Effector memory CD8-positive, alpha-beta T cell (primary cell): ENCODE data around the gene GRID2IP.
"Not testable (repeated sequence)": the region's sequence is repeated elsewhere in the genome, so short reads cannot be mapped to it uniquely, and the experiment has no call there.

Experiments
- ATAC-seq: fragments of 150-1000 bp; cut with Tn5 transposase; replicated peaks from 2 replicates; pipeline ENCODE4 v1.10.0; 2021; ENCODE audit warnings: mild to moderate bottlenecking, moderate library complexity
- DNase-seq, 3 experiments: peaks; one replicate each; pipeline ENCODE4 v3.0.0; 2021
- H3K27ac Mint-ChIP-seq, 2 donors: one replicate each; pipeline ENCODE4 v1.8.0; 2022; ENCODE audit warnings: mild to moderate bottlenecking in 2 of 2, mixed read lengths in 2 of 2, moderate library complexity in 2 of 2
- H3K27me3 Mint-ChIP-seq, 2 donors: one replicate each; pipeline ENCODE4 v1.8.0; 2022; ENCODE audit warnings: mixed read lengths in 2 of 2
- H3K36me3 Mint-ChIP-seq: one replicate; pipeline ENCODE4 v1.8.0; 2022; ENCODE audit warnings: mild to moderate bottlenecking, moderate library complexity, mixed read lengths; ENCODE audit not compliant: insufficient read depth
- H3K4me1 Mint-ChIP-seq, 2 donors: one replicate each; pipeline ENCODE4 v1.8.0; 2022; ENCODE audit warnings: low read depth in 2 of 2, mixed read lengths in 2 of 2
- H3K4me3 Mint-ChIP-seq, 2 donors: one replicate each; pipeline ENCODE4 v1.8.0; 2022; ENCODE audit warnings: mild to moderate bottlenecking in 2 of 2, mixed read lengths in 2 of 2, moderate library complexity in 2 of 2
- H3K9me3 Mint-ChIP-seq, 2 donors: one replicate each; pipeline ENCODE4 v1.8.0; 2022; ENCODE audit warnings: mixed read lengths in 2 of 2

Gene GRID2IP

DNA sequence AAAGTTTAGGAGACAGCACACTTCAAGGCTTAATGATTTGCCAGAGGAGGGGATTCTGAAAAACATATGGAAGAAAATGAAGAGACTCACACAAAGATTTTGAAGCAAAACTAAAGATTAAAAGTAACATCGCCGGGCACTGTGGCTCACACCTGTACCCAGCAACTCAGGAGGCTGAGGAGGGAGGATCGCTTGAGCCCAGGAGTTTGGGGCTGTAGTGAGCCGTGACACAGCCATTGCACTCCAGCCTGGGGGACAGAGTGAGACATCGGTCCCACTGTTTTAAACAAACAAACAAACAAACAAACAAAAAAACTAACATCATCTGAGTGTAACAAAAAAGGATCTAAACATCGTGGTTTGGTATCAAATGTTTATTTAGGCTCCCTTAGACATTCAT, 69.8 kb downstream of the GRID2IP start:
- Mint-ChIP-seq H3K36me3 (peaks cover 20% of the 10 kb centered on the region), H3K27ac (no peak overlapping the region), H3K4me1 (peaks cover 47 to 64% of the 10 kb centered on the region in 2 donors), H3K27me3 (no peaks in the 10 kb centered on the region), H3K4me3 (peak overlapping the region; percentile 30 to 92), H3K9me3 (no peaks in the 10 kb centered on the region)
- ATAC-seq, result no peak
- no peak for DNase-seq

DNA sequence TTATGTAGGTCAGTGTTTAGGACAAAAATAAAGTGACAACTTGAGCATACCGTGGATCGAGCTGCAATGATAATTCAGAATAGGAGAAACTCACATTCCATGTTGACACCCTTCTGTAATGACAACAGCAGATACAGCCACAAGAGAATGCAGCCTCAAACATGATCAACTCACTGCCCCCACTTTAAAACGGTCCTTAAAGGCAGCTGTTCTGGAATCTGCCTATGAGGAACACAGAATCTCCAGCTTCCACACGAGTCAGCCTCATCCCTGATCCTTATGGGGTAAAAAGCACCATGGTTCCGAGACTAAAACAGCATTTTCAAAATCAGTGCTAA, 71.0 kb downstream of the GRID2IP start:
- Mint-ChIP-seq H3K27ac (peak overlapping the region in 1 of 2 donors; percentile 93), H3K4me3 (peak overlapping the region; percentile 14 to 92), H3K4me1 (peaks cover 53 to 73% of the 10 kb centered on the region in 2 donors), H3K9me3 (no peaks in the 10 kb centered on the region), H3K27me3 (no peaks in the 10 kb centered on the region), H3K36me3 (peaks cover 17% of the 10 kb centered on the region)
- ATAC-seq (no peak), DNase-seq (no peak)

DNA sequence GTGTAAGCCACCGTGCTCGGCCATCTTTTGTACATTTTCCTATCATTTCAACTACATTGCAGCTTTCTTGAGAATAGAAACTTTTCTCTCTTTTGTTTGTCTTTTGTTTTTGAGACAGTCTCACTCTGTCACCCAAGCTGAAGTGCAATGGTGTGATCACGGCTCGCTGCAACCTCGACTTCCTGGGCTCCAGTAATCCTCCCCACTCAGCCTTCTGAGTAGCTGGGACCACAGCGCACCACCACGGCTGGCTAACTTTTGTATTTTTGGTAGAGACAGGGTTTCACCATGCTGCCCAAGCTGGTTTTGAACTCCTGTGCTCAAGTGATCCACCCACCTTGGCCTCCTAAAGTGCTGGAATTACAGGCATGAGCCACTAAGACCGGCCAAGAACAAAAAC, 72.2 kb downstream of the GRID2IP start:
- Mint-ChIP-seq H3K4me3 (peak overlapping the region; percentile 50 to 69), H3K36me3 (peaks cover 20% of the 10 kb centered on the region), H3K27ac (peak overlapping the region; percentile 83 to 93), H3K9me3 (no peaks in the 10 kb centered on the region), H3K27me3 (no peaks in the 10 kb centered on the region), H3K4me1 (peaks cover 60 to 76% of the 10 kb centered on the region in 2 donors)
- peak in 1 of 3 experiments; percentile 29 for DNase-seq
- no peak for ATAC-seq

DNA sequence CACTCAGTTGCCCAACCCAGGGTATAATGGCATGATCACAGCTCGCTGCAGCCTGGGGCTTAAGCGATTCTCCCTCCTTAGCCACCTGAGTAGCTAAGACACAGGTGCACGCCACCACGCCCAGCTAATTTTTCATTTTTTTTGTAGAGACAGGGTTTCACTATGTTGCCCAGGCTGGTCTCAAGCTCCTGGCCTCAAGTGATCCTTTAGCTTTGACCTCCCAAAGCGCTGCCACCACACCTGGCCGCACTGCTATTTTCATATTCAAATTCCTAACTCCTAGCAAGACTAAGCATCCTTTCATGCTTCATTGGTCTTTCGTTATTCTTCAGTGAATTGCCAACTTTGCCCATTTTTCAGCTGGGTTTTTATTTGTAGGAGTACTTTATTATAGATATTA, 73.1 kb downstream of the GRID2IP start:
- no peaks in the 10 kb centered on the region for H3K27me3 Mint-ChIP-seq
- H3K27ac Mint-ChIP-seq, result peak overlapping the region in 1 of 2 donors; percentile 93
- H3K4me3 Mint-ChIP-seq, result peak overlapping the region in 1 of 2 donors; percentile 69
- peaks cover 22% of the 10 kb centered on the region for H3K36me3 Mint-ChIP-seq
- H3K9me3 Mint-ChIP-seq, result no peaks in the 10 kb centered on the region
- DNase-seq (no peak), ATAC-seq (no peak)
- H3K4me1 Mint-ChIP-seq, result peaks cover 61 to 78% of the 10 kb centered on the region in 2 donors

DNA sequence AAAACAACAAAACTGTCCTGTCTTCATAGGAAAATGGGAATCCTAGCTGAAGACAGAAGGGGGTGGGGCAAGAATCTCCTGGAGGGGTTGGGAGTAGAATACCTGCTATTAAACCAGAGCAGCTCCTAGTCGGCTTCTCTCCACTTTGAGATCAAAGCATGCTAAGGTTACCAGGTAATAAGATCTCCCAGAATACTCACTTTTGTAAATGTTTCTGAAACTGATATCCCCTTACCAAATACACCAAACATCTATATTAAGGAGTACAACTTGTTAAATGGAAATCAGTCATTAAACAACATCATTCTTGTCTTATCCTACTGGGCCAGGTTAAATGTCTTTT, 74.0 kb downstream of the GRID2IP start:
- peak overlapping the region in 1 of 2 donors; percentile 82 for H3K27ac Mint-ChIP-seq
- H3K9me3 Mint-ChIP-seq, result no peaks in the 10 kb centered on the region
- peak overlapping the region in 1 of 2 donors; percentile 8 for H3K4me3 Mint-ChIP-seq
- no peak for DNase-seq
- H3K27me3 Mint-ChIP-seq, result no peaks in the 10 kb centered on the region
- peaks cover 24% of the 10 kb centered on the region for H3K36me3 Mint-ChIP-seq
- no peak for ATAC-seq
- peaks cover 57 to 71% of the 10 kb centered on the region in 2 donors for H3K4me1 Mint-ChIP-seq

DNA sequence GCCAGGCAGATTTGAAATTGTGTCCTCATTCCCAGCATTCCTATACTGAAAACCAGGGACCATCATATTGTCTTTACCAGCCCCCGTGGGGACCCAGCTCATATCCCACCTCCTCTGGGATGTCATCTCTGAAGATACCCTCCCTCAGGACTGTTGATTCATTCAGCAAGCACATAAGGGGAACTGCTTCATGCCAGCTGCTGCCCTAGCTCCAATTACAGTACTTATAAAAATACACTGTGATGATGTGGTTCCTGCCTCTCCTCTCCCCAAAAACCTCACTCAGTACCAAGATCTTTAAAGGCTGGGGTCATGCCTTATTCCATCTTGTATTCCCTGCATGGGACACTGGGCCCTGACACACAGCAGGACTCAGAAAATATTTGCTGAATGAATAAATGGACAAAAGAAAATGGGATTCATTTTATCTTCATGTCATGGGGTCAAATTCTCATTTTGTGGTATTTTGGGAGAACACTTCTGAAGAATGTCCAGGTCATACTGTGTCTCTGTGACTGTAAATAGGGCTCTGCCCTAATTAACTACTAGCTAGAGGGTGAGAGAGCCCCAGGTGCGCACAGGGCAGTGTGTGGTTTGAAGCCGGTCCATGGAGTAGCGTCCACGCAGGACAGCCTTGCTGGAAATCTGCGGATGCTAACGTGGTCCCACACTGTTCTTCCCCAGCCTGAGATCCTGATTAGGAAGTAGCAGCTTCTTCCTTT, 74.5 kb downstream of the GRID2IP start:
- Mint-ChIP-seq H3K27ac (peak overlapping the region; percentile 35 to 82), H3K4me3 (no peak overlapping the region), H3K4me1 (peaks cover 55 to 70% of the 10 kb centered on the region in 2 donors), H3K36me3 (peaks cover 29% of the 10 kb centered on the region), H3K9me3 (no peaks in the 10 kb centered on the region), H3K27me3 (no peaks in the 10 kb centered on the region)
- DNase-seq (no peak), ATAC-seq (no peak)

DNA sequence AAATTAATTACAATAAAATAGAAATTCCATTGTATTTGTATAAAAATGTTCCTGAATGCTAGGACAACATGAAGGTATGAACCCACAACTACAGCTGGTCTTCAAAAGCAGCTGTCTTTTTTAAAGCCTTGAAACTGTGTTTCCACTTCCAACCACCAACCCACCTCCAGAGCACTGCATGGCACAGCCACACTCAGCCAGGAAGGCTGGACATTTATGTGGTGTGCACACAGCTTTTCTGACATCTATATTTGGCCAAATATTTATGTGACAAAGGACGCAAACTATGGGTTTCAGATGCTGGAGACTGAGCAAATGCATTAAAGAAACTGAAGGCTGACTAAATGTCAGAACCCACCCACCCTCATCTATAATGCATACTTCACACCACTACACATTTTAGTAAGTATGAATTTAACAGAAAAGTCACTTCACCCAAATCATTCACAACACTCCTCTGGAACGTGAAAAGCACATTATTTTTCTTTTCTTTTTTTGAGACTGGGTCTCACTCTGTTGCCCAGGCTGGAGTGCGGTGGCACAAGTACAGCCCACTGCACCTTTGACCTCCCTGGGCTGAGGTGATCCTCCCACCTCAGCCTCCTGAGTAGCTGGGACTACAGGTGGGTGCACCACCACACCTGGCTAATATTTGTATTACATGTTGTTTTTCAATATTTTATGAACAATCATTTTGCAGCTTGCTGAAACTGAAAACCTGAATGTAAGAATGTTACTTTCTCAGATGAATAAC, 75.7 kb downstream of the GRID2IP start:
- Mint-ChIP-seq H3K4me1 (peaks cover 44 to 58% of the 10 kb centered on the region in 2 donors), H3K27ac (peak overlapping the region; percentile 35 to 57), H3K27me3 (no peaks in the 10 kb centered on the region), H3K36me3 (peaks cover 27% of the 10 kb centered on the region), H3K4me3 (no peak overlapping the region), H3K9me3 (no peaks in the 10 kb centered on the region)
- DNase-seq (no peak), ATAC-seq (peak; percentile 45)

DNA sequence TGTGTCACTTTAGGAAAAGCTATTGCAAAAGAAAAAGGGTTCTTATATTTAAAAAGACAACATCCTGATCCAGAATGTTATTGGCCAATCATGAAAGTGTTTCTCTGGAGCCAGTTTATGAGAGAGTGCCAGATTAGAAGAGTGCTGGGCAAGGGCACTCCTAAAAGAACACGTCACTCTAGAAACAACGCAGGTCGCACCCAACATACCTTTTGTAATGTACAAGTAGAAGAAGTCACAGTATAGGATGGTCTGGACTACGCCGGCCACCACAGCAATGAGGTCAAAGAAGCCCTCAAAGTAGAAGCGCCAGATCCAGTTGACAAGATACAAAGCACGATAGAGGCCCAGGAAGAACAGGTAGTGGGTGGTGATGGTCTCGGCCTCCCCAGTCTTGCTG, 85.4 kb downstream of the GRID2IP start:
- H3K9me3 Mint-ChIP-seq, result no peaks in the 10 kb centered on the region
- no peaks in the 10 kb centered on the region for H3K27me3 Mint-ChIP-seq
- ATAC-seq, result no peak
- H3K27ac Mint-ChIP-seq, result peak overlapping the region in 1 of 2 donors; percentile 57
- H3K4me1 Mint-ChIP-seq, result no peaks in the 10 kb centered on the region
- no peak for DNase-seq
- no peak overlapping the region for H3K4me3 Mint-ChIP-seq
- H3K36me3 Mint-ChIP-seq, result peaks cover 75% of the 10 kb centered on the region

DNA sequence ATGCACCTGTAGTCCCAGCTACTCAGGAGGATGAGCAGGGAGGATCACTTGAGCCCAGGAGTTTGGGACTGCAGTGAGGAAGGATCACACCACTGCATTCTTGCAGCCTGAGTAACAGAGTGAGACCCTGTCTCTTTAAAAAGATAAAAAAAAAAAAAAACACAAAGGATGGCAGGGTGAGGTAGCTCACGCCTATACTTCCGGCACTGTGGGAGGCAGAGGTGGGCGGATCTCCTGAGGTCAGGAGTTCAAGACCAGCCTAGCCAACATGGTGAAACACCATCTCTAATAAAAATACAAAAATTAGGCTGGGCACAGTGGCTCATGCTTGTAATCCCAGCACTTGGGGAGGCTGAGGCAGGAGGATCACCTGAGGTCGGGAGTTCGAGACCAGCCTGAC, 87.7 kb downstream of the GRID2IP start:
- DNase-seq, H3K9me3 Mint-ChIP-seq, H3K4me1 Mint-ChIP-seq, H3K4me3 Mint-ChIP-seq, H3K27me3 Mint-ChIP-seq, ATAC-seq: not testable (repeated sequence)
- Mint-ChIP-seq H3K36me3 (peaks cover 54% of the 10 kb centered on the region), H3K27ac (peak overlapping the region in 1 of 2 donors; percentile 44)

DNA sequence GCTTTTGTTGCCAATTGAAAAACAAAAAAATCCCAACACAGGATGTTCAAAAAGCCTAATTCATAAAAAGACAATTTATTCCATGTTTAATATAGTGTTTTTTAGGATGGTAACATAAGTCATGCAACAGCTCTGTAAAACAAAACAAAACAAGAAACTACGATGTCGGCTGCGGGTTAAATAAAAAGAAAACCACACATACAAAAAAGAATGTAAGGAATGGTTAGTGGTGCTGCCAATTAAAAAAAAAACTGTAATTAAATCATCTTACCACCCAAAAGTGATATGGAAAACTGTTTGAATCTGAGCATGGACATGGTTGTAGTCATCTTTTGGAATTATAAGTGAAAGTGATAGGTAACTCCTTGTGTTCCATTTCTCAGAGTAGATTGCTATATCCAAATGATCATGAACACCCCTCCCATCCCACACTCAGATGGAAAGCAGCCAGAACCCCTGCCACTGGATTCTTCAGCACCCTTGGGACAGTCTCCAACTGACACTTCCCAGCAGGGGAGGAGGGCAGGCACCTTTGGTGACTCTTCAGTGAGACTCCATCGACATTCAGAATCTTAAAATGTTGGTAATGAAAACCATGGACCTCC, 89.2 kb downstream of the GRID2IP start:
- no peak overlapping the region for H3K4me3 Mint-ChIP-seq
- no peaks in the 10 kb centered on the region for H3K4me1 Mint-ChIP-seq
- H3K36me3 Mint-ChIP-seq, result peaks cover 41% of the 10 kb centered on the region
- peak overlapping the region in 1 of 2 donors; percentile 80 for H3K27ac Mint-ChIP-seq
- no peak for DNase-seq
- no peaks in the 10 kb centered on the region for H3K9me3 Mint-ChIP-seq
- H3K27me3 Mint-ChIP-seq, result no peaks in the 10 kb centered on the region
- ATAC-seq, result no peak

DNA sequence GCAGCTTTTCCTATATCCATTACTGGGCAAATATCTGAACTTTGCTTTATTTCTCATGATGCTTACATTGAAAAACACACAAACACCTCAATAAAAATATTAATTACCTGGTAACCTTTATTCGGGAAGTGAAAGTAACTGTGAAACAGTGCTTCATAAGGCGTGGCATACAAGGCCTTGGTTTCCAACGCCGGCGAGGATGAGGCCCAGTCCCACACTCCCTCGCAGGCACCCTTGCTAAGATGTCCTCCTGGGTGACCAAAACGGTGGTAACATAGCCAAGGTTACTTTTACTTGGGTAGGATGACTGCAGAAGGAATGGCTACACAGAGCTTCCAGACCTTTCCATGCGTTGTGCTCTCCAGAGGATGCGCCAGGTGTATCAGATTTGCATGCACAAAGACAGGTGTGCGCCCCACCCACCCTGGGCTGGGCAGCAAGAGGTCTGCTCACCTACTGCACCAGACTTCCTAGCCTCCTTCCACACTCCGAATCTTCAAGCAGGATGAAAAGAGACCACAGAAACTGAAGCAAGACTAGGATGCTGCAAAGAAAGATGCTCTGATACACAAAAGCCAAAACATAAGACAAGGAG, 90.2 kb downstream of the GRID2IP start:
- Mint-ChIP-seq H3K4me3 (no peak overlapping the region), H3K27ac (peak overlapping the region in 1 of 2 donors; percentile 80), H3K36me3 (peaks cover 34% of the 10 kb centered on the region), H3K27me3 (no peaks in the 10 kb centered on the region), H3K9me3 (no peaks in the 10 kb centered on the region), H3K4me1 (no peaks in the 10 kb centered on the region)
- DNase-seq (no peak), ATAC-seq (no peak)

DNA sequence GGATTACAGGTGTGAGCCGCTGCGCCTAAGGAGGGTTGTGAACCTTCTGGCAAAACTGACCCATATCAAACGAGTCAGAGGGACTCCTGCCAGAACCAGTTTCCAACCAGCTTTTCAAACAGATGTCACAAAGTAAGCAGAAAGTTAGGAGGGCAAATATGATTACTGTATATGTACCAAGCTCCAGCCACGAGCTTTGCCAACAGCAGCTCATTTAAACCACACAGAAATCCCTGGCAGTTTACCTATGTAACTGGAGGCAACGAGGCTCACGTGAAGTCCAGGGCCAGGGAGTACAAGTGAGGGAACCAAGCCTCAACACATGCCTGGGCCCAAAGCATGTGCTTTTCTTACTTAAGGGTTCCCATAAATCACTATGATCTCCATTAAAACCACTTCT, 91.0 kb downstream of the GRID2IP start:
- DNase-seq (no peak), ATAC-seq (no peak)
- H3K36me3 Mint-ChIP-seq, result peaks cover 29% of the 10 kb centered on the region
- no peak overlapping the region for H3K4me3 Mint-ChIP-seq
- peak overlapping the region in 1 of 2 donors; percentile 59 for H3K27ac Mint-ChIP-seq
- H3K27me3 Mint-ChIP-seq, result no peaks in the 10 kb centered on the region
- no peaks in the 10 kb centered on the region for H3K4me1 Mint-ChIP-seq
- H3K9me3 Mint-ChIP-seq, result no peaks in the 10 kb centered on the region

DNA sequence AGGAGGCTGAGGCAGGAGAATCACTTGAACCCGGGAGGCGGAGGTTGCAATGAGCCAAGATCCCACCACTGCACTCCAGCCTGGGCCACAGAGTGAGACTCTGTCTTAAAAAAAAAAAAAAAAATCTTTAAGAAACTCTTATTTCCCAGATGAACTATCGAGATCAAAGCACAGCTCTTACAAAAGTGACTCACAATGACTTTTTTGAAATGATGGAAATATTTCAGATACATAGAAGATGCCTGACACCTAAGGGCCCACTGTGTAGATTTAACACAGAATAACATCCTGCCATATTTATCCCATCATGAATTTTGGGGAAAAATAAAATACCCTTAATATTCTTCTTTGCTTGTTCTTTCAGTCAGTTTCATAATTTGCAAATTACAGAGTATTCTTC, 92.6 kb downstream of the GRID2IP start:
- not testable (repeated sequence) for H3K4me3 Mint-ChIP-seq, H3K27me3 Mint-ChIP-seq, ATAC-seq, H3K9me3 Mint-ChIP-seq, H3K4me1 Mint-ChIP-seq, DNase-seq
- peak overlapping the region in 1 of 2 donors; percentile 41 for H3K27ac Mint-ChIP-seq
- H3K36me3 Mint-ChIP-seq, result peaks cover 15% of the 10 kb centered on the region
